ENCODE results near the gene DLG2. TPM values are rescaled to one million over a fixed set of nuclear protein-coding genes. Genes with fewer than 3 reads are reported as not detected.

DLG2 gene
- total and polyA plus RNA-seq, 2 of the 4 experiments (the other 2 are of a cell fraction): 0.31 to 0.36 TPM

GRCh38 chr11:85661972-85662664, 35.0 kb upstream of the DLG2 start:
- no peak overlapping the region for H3K18ac ChIP-seq (ENCODE audit: low read depth, low read length)
- H3K4ac ChIP-seq (ENCODE audit: low read depth, low read length): no peak overlapping the region
- POLR2A ChIA-PET (ENCODE audit: unreplicated experiment): no interaction called here
- H2BK20ac ChIP-seq (ENCODE audit: low read depth, low read length): no peak overlapping the region
- no peak overlapping the region for H2BK120ac ChIP-seq (ENCODE audit: low read depth, low read length)
- H4K20me1 ChIP-seq (ENCODE audit: insufficient read depth, low read length): peaks cover 45% of the 10 kb centered on the region
- no peak overlapping the region for H2AK9ac ChIP-seq (replicated peaks; ENCODE audit: low read depth, low read length, poor library complexity)
- BruUV-seq (replicated peaks): no TSS peak
- peak overlapping the region; percentile 19 for H3K4me3 ChIP-seq (ENCODE audit: insufficient read depth, low read depth, low read length)
- H3K9me3 ChIP-seq (ENCODE audit: control insufficient read depth, insufficient read depth, low read length): no peaks in the 10 kb centered on the region
- H3K27me3 ChIP-seq (ENCODE audit: control insufficient read depth, insufficient read depth, low read length): no peaks in the 10 kb centered on the region
- peak overlapping the region; percentile 82 for H3K14ac ChIP-seq (replicated peaks; ENCODE audit: low read depth, low read length)
- peak overlapping the region; percentile 94 for H3K4me2 ChIP-seq (ENCODE audit: low read depth, low read length)
- H3K4me1 ChIP-seq (ENCODE audit: control insufficient read depth, insufficient read depth, low read length): no peaks in the 10 kb centered on the region; the same call in 1 of the 2 replicates
- peak; percentile 39 for DNase-seq
- H2AFZ ChIP-seq (replicated peaks; ENCODE audit: low read length, poor library complexity): no peak overlapping the region
- 20% methylated on average over 1 of the region's 4 CpGs; no CpG with 5 or more reads in 1 of the 2 experiments for WGBS, 2 experiments (ENCODE audit: extremely low coverage in 2 of 2, insufficient read length in 1 of 2)
- H3K23ac ChIP-seq (ENCODE audit: low read depth, low read length): 0 out of 2 replicates have a peak overlapping the region, but pooled peaks have one; percentile 45
- H2BK5ac ChIP-seq (ENCODE audit: low read depth, low read length, poor library complexity, severe bottlenecking): no peak overlapping the region
- H4K91ac ChIP-seq (ENCODE audit: insufficient read depth, low read depth, low read length): no peak overlapping the region
- no peak overlapping the region for H2AK5ac ChIP-seq (ENCODE audit: low read depth, low read length)
- 0 out of 2 replicates have a peak overlapping the region, but pooled peaks have one; percentile 30 for H3K27ac ChIP-seq (ENCODE audit: insufficient read depth, low read length)
- peaks cover 4% of the 10 kb centered on the region for H3K36me3 ChIP-seq (ENCODE audit: control insufficient read depth, insufficient read depth, low read length)
- H2BK15ac ChIP-seq (ENCODE audit: low read depth, low read length): no peak overlapping the region
- intact Hi-C loops (cut with micrococcal nuclease): no loop called here
- H3K79me1 ChIP-seq (ENCODE audit: low read depth in 1 of 2, low read length in 2 of 2): peaks cover 0 to 22% of the 10 kb centered on the region in 2 experiments; a peak in 3 of 4 replicates
- in situ Hi-C loops (cut with MboI; ENCODE audit: low sequenced_read_pairs): no loop called here
- H4K5ac ChIP-seq (ENCODE audit: low read depth, low read length): no peak overlapping the region
- CTCF ChIA-PET: interaction anchor here (0.6 kb wide), 1 partner anchor 14 kb away, joined by 3 read pairs; no protein-coding TSS in a partner anchor
- ATAC-seq (ENCODE audit: low read depth): no peak
- dilution Hi-C loops (cut with HindIII; ENCODE audit: low sequenced_read_pairs, unreplicated experiment): no loop called here
- TF ChIP-seq MAFK (IDR thresholded peaks at IDR 0.05; ENCODE audit: low read depth, low read length): no peak
- no peak for TF ChIP-seq ELK1 (IDR thresholded peaks at IDR 0.05; ENCODE audit: borderline replicate concordance, low read depth, low read length)
- peak; percentile 65; the same call in 1 of the 2 replicates for TF ChIP-seq CEBPB (IDR thresholded peaks at IDR 0.05; ENCODE audit: low read depth, low read length)
- TF ChIP-seq SMC3 (IDR thresholded peaks at IDR 0.05; ENCODE audit: low read depth, low read length): no peak
- H3K56ac ChIP-seq (ENCODE audit: extremely low read depth, insufficient read depth, low read length): no peak overlapping the region
- no peak overlapping the region for H4K8ac ChIP-seq (ENCODE audit: low read depth in 2 of 2, low read length in 2 of 2)
- H3K9ac ChIP-seq (ENCODE audit: low read depth, low read length): peak overlapping the region; percentile 64
- no peaks in the 10 kb centered on the region for H3K9me1 ChIP-seq (ENCODE audit: insufficient read depth, low read length)

Measured in IMR-90 (cell line).